Keratinocyte (primary cell): ENCODE data around the gene MRAP.

Experiments
- EZH2 ChIP-seq: IDR thresholded peaks from one replicate; pipeline ENCODE4 v1.6.1; 2012; ENCODE audit warnings: inconsistent platforms, mild to moderate bottlenecking, low read length, moderate library complexity
- TF ChIP-seq, protein P1 (sequence below), 3 experiments: IDR thresholded peaks in 1 of 3; conservative IDR thresholded peaks in 1 of 3; optimal IDR thresholded peaks in 1 of 3; 2 replicates in 2 of 3; 3 replicates in 1 of 3; pipeline versions ENCODE3 to v1.5.1; 2011; ENCODE audit warnings: low read length in 3 of 3, mild to moderate bottlenecking in 3 of 3, moderate library complexity in 2 of 3, control low read depth in 1 of 3, inconsistent platforms in 1 of 3; ENCODE audit not compliant: insufficient read depth in 2 of 3; ENCODE audit errors: extremely low read depth in 1 of 3

DNA sequence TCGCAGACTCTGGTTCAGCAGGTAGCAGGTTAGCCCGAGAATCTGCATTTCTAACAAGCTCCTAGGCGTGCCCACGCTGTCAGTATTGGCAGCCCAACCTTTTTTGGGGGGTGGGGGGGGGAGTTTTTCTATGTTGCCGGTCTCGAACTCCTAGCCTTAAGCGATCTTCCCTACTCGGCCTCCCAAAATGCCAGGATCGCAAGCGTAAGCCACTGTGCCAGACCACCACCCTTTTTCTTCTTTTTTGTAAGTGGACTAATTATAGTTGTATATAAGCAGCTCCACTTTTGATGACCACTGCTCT lies 19.3 kb upstream of the MRAP start:
- TF ChIP-seq, protein P1, sequence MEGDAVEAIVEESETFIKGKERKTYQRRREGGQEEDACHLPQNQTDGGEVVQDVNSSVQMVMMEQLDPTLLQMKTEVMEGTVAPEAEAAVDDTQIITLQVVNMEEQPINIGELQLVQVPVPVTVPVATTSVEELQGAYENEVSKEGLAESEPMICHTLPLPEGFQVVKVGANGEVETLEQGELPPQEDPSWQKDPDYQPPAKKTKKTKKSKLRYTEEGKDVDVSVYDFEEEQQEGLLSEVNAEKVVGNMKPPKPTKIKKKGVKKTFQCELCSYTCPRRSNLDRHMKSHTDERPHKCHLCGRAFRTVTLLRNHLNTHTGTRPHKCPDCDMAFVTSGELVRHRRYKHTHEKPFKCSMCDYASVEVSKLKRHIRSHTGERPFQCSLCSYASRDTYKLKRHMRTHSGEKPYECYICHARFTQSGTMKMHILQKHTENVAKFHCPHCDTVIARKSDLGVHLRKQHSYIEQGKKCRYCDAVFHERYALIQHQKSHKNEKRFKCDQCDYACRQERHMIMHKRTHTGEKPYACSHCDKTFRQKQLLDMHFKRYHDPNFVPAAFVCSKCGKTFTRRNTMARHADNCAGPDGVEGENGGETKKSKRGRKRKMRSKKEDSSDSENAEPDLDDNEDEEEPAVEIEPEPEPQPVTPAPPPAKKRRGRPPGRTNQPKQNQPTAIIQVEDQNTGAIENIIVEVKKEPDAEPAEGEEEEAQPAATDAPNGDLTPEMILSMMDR (optimal IDR thresholded peaks at IDR 0.05 in 1 of 3, IDR thresholded peaks at IDR 0.05 in 1 of 3, conservative IDR thresholded peaks at IDR 0.05 in 1 of 3; ENCODE audit: extremely low read depth in 1 of 3, insufficient read depth in 2 of 3, low read length in 3 of 3): no peak
- TF ChIP-seq EZH2: no peak
